ENCODE results near the gene VPS51.

The VPS51 gene

DNA sequence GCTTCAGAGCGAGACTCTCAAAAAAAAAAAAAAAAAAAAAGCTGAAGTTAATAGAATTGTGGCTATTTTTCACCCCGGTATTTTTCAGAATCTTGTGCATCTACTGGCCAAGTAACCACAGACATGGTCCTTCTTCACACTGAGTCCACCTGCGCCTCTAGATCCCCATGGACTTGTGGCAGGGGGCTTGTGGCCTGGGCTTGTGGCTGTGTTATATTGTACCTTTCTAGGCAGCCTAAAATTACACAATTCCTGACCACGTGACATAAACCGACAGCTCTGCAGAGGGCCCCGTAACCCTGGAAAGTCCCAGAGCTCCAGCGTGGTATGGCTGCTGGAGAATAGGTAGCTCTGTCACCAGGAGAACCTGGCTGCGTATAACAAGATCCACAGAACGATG is 26.8 kb upstream of the VPS51 start:
- no peak for DNase-seq

DNA sequence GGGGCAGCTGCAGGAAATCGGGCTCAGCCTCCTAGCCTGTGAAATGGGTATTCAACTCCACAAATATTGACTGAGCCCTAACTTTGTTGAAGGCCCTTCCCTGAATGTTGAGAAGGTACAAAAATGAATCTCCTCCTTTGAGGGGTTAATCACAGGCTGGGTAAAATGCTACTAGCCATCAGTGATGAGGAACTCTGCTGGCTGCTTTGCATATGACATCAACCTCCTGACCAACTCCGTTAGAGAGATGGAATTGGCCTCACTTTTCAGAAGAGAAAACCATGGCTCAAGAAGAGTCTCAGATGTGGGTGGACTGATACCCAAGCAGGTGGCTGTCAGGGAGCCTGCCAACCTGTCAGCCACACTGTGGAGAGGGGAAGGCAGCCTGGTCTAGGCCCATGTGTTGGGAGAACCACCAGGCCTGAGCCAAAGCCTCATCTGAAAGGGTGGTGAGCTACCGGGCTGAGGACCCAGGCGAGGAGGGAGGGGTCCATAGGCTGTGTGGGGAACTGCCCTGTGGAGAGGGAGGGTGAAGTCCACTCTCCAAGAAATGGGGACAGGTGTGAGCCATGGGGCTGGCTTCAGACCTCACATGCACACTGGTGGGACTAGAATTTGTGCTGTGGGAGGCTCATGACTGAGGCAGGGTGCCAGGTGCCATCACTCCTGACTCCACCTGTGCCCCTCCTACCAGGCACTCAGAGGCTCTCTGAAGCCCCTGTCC is 23.9 kb upstream of the VPS51 start:
- no peak for DNase-seq

DNA sequence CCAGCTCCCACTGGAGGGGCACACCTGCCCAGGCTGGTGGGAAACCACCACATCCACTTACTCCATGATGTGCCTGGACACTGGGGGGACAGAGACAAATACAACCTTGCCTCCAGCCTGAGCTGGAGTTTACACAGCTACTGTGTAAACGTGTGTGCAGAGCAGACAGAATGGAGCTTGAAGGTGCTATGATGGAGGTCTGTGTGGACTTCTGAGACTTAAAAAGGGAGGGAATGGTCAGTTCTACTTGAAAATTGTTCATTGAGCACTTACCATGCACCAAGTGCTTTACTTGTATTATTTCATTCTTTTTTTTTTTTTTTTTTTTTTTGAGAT is 23.4 kb upstream of the VPS51 start:
- DNase-seq, result no peak

- DNase-seq, result no peak
These were observed 18.6 kb upstream of the VPS51 start for GRCh38 chr11:65077451-65077850.

GRCh38 chr11:65078151-65078550 is 17.9 kb upstream of the VPS51 start:
- no peak for DNase-seq

DNA sequence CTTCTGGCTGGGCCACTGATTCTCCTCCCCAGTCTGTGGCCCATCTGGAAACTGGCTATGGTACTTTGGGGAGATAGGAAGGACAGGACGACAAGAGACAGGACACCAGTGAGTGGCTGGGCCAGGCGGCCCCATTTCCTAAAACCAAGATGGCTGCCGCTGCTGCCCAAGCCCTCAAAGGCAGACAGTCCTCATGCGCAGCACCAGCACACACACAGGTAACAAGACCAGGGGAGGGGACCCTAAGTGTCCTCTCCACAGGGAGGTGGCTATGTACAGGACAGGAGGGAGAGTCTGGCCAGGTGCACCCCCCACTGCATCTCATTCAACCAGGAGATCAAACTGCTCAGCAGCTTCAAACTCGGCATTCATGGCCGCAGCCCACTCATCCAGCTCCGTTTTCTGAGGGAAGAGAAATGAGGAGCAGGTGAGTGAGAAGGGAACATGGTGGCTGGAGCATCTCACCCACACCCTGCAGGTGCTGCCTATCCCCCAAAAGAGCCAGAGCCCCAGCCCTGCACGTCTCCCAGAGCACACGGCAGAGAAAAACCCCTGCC is 17.1 kb upstream of the VPS51 start:
- no peak for DNase-seq

GRCh38 chr11:65083134-65083833 is 12.7 kb upstream of the VPS51 start:
- DNase-seq, result no peak

DNA sequence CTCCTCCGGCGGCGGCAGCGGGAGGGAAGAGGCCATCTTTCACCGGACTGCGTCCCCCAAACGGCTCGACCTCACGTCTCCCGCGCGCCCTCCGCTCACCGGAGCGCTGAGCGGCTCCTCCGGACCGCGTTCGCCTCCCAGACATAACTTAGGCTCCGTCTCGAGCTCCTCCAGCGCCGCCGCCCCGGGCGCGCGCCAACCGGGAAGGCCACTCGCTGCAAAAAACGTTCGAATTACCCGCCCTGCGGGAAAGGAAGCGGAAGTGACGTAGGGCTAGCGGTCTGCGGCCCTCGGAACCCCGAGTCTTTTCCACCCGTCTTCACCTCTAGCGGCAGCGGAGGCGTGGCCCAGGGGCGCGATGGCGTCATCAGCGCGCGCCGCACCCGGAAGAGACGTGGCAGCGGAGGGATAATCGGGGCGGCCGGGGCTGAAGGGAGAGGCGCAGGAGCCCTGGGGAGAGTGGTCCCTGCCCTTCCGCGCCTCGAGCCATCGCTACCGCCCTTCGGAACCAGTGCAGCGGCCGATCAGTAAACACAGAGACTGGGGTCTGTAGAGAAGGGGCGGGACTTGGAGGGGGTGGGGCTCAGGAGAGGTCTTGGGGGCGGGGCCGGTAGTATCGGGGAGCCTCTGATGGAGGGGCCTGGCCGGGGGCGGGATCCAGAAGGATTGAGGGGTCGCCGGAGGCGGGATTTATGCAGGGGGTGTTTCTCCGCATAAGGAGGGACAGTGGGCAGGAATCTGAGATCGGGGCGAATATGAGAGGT is 12.0 kb upstream of the VPS51 start, which contains the start of the genes CDCA5 and ZFPL1:
CDCA5 (minus strand) TSS at position 207 of the 764 bp plus-strand sequence; CDS start at position 145, 62 bp downstream.
ZFPL1 (plus strand) TSS at position 389 of the 764 bp plus-strand sequence. CDS start 477 bp downstream, outside the sequence.
- peak; percentile 91 for DNase-seq

- no peak for DNase-seq
These were observed 11.2 kb upstream of the VPS51 start for GRCh38 chr11:65084598-65085375.

- DNase-seq, result no peak
These were observed 10.6 kb upstream of the VPS51 start for GRCh38 chr11:65085446-65085845.

- DNase-seq, result no peak
These were observed 9.2 kb upstream of the VPS51 start for GRCh38 chr11:65086809-65087208.

GRCh38 chr11:65087216-65087615 is 8.8 kb upstream of the VPS51 start:
- DNase-seq, result no peak

GRCh38 chr11:65087827-65088226 is 8.2 kb upstream of the VPS51 start:
- no peak for DNase-seq

GRCh38 chr11:65089621-65090020 is 6.4 kb upstream of the VPS51 start:
- DNase-seq, result no peak

GRCh38 chr11:65090628-65091027 is 5.4 kb upstream of the VPS51 start:
- DNase-seq, result no peak

GRCh38 chr11:65095427-65095826 is 587 bp upstream of the VPS51 start:
- DNase-seq, result no peak

- no peak for DNase-seq
These were observed 912 bp downstream of the VPS51 start for GRCh38 chr11:65096926-65097325.

DNA sequence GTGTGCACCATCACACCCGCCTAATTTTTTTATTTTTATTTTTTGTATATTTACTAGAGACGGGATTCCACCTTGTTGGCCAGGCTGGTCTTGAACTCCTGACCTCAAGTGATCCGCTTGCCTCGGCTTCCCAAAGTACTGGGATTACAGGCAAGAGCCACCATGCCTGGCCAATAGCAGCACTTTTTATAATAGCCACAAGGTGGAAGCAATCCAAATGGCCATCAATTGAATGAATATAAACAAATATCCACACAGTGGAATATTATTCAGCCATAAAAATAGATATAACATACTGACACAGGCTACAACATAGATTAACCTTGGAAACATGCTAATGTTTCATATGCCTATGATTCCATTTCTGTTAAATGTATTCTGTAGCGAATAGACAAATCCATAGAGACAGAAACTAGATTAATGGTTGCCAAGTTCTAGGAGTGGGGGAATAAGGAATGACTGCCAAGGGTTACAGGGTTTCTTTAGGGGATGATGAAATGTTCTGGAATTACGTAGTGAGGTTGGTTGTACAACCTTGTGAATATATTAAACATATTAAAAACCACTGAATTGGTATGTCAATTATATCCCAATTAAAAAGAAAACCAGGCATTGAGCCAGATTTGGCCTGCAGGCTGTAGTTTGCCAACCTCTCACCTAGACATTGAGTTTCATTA is 4.8 kb downstream of the VPS51 start:
- no peak for DNase-seq

DNA sequence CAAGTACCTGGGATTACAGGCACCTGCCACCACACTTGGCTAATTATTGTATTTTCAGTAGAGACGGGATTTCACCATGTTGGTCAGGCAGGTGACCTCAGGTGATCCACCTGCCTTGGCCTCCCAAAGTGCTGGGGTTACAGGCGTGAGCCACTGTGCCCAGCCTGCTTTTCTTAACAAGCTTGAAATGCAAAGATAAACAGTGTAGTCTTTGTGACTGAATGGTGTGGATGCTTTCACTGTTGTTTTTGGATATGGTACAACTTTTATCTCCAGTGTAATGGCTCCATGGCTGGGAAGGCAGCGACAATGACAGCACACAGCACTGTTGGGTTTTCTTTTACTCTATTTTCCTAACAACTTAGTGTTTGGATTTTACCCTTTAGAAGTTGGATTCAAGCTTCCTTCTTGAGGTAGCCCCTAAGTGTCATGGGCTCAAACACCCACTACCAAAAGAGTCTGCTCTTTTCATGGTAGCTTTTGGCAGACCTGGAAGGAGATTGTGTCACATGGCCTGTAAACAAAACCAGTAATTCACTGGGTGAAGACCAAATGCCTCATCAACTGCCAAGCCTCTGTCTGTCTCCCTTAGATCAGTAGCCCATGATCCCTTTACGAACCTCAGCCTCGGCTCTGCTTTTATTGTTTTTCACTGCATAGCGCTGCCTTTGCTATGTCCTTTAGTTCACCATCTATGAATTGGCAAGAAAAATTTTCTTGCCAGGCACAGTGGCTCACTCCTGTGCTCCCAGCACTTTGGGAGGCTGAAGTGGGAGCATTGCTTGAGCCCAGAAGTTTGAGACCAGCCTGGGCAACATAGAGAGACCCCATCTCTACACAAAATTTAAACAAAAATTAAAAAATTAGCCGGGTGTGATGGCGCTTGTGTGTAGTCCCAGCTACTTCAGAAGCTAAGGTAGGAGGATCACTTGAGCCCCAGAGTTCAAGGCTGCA is 6.4 kb downstream of the VPS51 start:
- DNase-seq, result no peak

GRCh38 chr11:65103476-65103875 is 7.5 kb downstream of the VPS51 start:
- DNase-seq, result no peak
